Measurements from ENCODE around the gene SMG9.

Gene SMG9

DNA sequence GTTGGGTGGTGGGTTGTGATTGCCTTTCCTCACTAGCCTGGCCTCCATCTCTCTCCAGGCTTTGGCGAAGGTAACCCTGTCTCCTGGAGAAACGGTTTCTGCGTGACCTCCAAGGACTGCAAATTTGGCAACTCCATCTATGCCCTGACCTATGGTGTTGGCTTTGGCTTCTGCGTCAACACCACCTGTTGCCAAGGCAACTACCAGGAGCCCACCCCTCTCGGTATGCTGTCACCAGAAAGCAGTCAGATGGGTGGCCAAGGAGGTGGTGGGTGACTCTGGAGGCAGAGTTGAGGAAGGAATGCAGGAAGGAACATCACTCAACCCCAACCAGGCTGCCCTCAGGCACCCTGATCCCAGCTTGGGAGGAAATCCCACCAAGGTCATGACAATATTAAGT is 57.5 kb downstream of the SMG9 start:
- 74 to 83% methylated on average over 5 of the region's 5 CpGs for WGBS, 2 experiments
- no peaks in the 10 kb centered on the region for H3K9me3 ChIP-seq (ENCODE audit: control insufficient read depth, low read length)
- no peaks in the 10 kb centered on the region for H3K36me3 ChIP-seq (ENCODE audit: control insufficient read depth, insufficient read depth, low read length)
- H3K27ac ChIP-seq (ENCODE audit: insufficient read depth, low read depth, low read length, poor library complexity, severe bottlenecking): no peak overlapping the region
- H3K27me3 ChIP-seq (ENCODE audit: control insufficient read depth, insufficient read depth, low read length, poor library complexity, severe bottlenecking): peaks cover 14% of the 10 kb centered on the region
- H3K4me3 ChIP-seq (ENCODE audit: insufficient read depth, low read depth, low read length): no peak overlapping the region
- no peaks in the 10 kb centered on the region for H3K4me1 ChIP-seq (ENCODE audit: control insufficient read depth, insufficient read depth, low read length)

DNA sequence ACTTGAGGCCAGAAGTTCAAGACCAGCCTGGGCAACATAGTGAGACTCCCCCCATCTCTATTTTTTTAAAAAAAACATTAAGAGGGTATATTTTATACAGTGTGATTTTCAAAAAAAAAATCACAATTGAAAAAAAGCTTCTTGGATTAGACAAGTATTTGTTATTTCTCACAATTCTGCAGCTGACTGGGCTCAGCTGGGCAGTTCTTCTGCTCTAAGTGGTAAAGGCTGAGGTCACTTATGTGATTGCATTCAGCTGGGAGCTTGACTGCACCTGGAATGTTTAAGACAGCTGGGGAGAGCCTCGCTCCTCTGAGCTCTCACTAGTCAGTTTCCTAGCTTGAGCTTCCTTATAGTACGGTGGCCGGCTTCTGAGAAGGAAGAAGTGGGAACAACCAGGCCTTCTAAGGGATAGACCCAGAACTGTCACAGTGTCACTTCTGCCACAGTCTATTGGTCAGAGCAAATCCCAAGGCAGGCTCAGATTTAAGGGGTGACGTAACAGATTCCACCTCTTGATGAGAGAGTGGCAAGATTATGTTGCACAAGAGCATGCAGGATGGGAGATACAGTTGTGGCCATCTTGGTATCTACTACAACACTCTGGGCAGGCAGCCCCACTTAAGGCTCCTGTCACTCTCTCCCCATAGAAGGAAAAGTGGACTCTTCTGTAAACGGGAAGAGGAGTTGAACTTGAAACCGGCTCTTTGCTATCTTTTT is 58.6 kb downstream of the SMG9 start:
- H3K9me3 ChIP-seq (ENCODE audit: control insufficient read depth, low read length): no peaks in the 10 kb centered on the region
- no peaks in the 10 kb centered on the region for H3K4me1 ChIP-seq (ENCODE audit: control insufficient read depth, insufficient read depth, low read length)
- no peak overlapping the region for H3K27ac ChIP-seq (ENCODE audit: insufficient read depth, low read depth, low read length, poor library complexity, severe bottlenecking)
- H3K4me3 ChIP-seq (ENCODE audit: insufficient read depth, low read depth, low read length): no peak overlapping the region
- H3K36me3 ChIP-seq (ENCODE audit: control insufficient read depth, insufficient read depth, low read length): no peaks in the 10 kb centered on the region
- peaks cover 14% of the 10 kb centered on the region for H3K27me3 ChIP-seq (ENCODE audit: control insufficient read depth, insufficient read depth, low read length, poor library complexity, severe bottlenecking)
- 90% methylated on average over 6 of the region's 6 CpGs for WGBS, 2 experiments

- H3K27me3 ChIP-seq (ENCODE audit: control insufficient read depth, insufficient read depth, low read length, poor library complexity, severe bottlenecking): peaks cover 14% of the 10 kb centered on the region
- WGBS, 2 experiments: 89 to 95% methylated on average over 5 of the region's 5 CpGs
- H3K4me1 ChIP-seq (ENCODE audit: control insufficient read depth, insufficient read depth, low read length): no peaks in the 10 kb centered on the region
- no peaks in the 10 kb centered on the region for H3K9me3 ChIP-seq (ENCODE audit: control insufficient read depth, low read length)
- no peaks in the 10 kb centered on the region for H3K36me3 ChIP-seq (ENCODE audit: control insufficient read depth, insufficient read depth, low read length)
- no peak overlapping the region for H3K27ac ChIP-seq (ENCODE audit: insufficient read depth, low read depth, low read length, poor library complexity, severe bottlenecking)
- H3K4me3 ChIP-seq (ENCODE audit: insufficient read depth, low read depth, low read length): no peak overlapping the region
These were observed 60.2 kb downstream of the SMG9 start for GRCh38 chr19:43694553-43694952.

DNA sequence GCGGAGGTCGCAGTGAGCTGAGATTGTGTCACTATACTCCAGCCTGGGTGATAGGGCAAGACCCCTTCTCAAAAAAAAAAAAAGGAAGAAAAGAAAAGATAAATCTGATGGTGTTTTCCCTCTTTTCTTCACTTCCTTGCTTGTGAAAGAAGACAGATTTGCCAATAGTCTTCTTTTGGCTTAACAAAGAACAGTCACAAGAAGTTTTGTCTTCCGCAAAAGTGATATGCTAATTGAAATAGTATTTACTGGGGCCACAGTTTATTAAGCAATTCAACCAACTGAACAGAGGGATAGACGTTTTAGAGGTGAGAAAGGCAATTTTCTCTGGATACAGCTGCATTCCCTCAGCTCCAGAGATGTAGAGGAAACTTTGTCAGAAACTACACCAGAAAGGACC is 61.9 kb downstream of the SMG9 start:
- H3K27me3 ChIP-seq (ENCODE audit: control insufficient read depth, insufficient read depth, low read length, poor library complexity, severe bottlenecking): peaks cover 3% of the 10 kb centered on the region
- H3K36me3 ChIP-seq (ENCODE audit: control insufficient read depth, insufficient read depth, low read length): no peaks in the 10 kb centered on the region
- H3K4me1 ChIP-seq (ENCODE audit: control insufficient read depth, insufficient read depth, low read length): peaks cover 6% of the 10 kb centered on the region
- no peaks in the 10 kb centered on the region for H3K9me3 ChIP-seq (ENCODE audit: control insufficient read depth, low read length)
- no peak overlapping the region for H3K4me3 ChIP-seq (ENCODE audit: insufficient read depth, low read depth, low read length)
- H3K27ac ChIP-seq (ENCODE audit: insufficient read depth, low read depth, low read length, poor library complexity, severe bottlenecking): no peak overlapping the region
- WGBS, 2 experiments: 80 to 93% methylated on average over 4 of the region's 4 CpGs

DNA sequence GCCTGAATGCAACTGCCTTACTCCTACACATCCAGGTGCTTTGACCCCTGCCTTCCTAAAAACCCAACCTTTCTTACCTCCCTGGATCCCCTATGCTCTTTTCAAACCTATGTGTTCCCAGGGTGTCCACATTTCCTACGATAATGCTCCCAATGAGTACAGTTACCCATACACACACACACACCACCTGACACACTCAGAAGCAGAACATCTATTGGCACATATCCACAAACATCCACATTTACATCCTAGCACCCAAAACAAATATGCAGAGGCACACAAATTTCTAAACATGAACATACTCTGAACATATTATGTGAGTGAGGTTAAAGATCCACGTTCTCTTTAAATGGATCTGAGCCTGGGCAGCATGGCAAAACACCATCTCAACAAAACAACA is 62.4 kb downstream of the SMG9 start:
- peaks cover 11% of the 10 kb centered on the region for H3K4me1 ChIP-seq (ENCODE audit: control insufficient read depth, insufficient read depth, low read length)
- WGBS, 2 experiments: 90 to 95% methylated on average over 1 to 2 of the region's 2 CpGs
- no peak overlapping the region for H3K27ac ChIP-seq (ENCODE audit: insufficient read depth, low read depth, low read length, poor library complexity, severe bottlenecking)
- H3K9me3 ChIP-seq (ENCODE audit: control insufficient read depth, low read length): no peaks in the 10 kb centered on the region
- H3K27me3 ChIP-seq (ENCODE audit: control insufficient read depth, insufficient read depth, low read length, poor library complexity, severe bottlenecking): no peaks in the 10 kb centered on the region
- H3K4me3 ChIP-seq (ENCODE audit: insufficient read depth, low read depth, low read length): no peak overlapping the region
- no peaks in the 10 kb centered on the region for H3K36me3 ChIP-seq (ENCODE audit: control insufficient read depth, insufficient read depth, low read length)

DNA sequence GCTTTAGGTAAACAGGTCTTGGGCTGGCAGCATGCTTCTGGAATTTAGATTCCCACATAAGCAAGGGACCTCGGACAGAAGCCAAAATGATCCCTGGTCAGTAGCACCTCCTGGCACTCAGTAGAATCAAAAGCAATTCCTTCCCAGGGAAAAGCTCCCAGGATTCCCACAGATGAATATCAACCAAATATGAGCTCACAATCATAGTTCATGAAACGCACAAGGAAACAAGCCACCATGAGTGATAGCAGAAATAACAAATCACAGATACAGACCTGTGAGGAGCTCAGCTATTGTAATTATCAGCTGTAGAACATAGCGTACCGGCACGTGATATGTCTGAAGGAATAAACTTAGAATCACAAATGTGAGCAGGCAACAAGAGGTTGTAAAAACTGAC is 63.0 kb downstream of the SMG9 start:
- Histone ChIP-seq H3K4me3 (ENCODE audit: insufficient read depth, low read depth, low read length) (no peak overlapping the region), H3K27ac (ENCODE audit: insufficient read depth, low read depth, low read length, poor library complexity, severe bottlenecking) (no peak overlapping the region), H3K9me3 (ENCODE audit: control insufficient read depth, low read length) (no peaks in the 10 kb centered on the region), H3K36me3 (ENCODE audit: control insufficient read depth, insufficient read depth, low read length) (no peaks in the 10 kb centered on the region), H3K27me3 (ENCODE audit: control insufficient read depth, insufficient read depth, low read length, poor library complexity, severe bottlenecking) (no peaks in the 10 kb centered on the region), H3K4me1 (ENCODE audit: control insufficient read depth, insufficient read depth, low read length) (peaks cover 11% of the 10 kb centered on the region)
- 91 to 97% methylated on average over 5 of the region's 5 CpGs for WGBS, 2 experiments

DNA sequence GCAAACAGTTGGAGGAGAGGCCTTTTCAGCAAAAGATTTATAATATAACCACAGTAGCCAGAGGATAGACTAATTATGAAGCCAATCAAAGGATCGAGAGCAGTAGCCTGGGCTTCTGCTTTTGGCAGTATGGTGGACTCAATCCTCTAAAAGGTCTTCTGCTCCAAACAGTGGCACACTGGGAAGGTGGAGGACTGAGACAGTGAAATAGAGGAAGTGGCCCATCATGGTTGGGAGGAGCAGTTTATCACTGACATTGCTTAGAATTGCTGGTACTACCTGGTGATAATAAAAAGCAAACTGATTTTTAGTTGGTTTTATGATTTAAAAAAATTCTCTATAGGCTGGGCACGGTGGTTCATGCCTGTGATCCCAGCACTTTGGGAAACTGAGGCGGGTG is 63.9 kb downstream of the SMG9 start:
- Histone ChIP-seq H3K36me3 (ENCODE audit: control insufficient read depth, insufficient read depth, low read length) (no peaks in the 10 kb centered on the region), H3K9me3 (ENCODE audit: control insufficient read depth, low read length) (no peaks in the 10 kb centered on the region), H3K4me3 (ENCODE audit: insufficient read depth, low read depth, low read length) (no peak overlapping the region), H3K4me1 (ENCODE audit: control insufficient read depth, insufficient read depth, low read length) (peaks cover 11% of the 10 kb centered on the region), H3K27me3 (ENCODE audit: control insufficient read depth, insufficient read depth, low read length, poor library complexity, severe bottlenecking) (no peaks in the 10 kb centered on the region), H3K27ac (ENCODE audit: insufficient read depth, low read depth, low read length, poor library complexity, severe bottlenecking) (no peak overlapping the region)
- WGBS, 2 experiments: 92 to 93% methylated on average over 3 of the region's 3 CpGs

DNA sequence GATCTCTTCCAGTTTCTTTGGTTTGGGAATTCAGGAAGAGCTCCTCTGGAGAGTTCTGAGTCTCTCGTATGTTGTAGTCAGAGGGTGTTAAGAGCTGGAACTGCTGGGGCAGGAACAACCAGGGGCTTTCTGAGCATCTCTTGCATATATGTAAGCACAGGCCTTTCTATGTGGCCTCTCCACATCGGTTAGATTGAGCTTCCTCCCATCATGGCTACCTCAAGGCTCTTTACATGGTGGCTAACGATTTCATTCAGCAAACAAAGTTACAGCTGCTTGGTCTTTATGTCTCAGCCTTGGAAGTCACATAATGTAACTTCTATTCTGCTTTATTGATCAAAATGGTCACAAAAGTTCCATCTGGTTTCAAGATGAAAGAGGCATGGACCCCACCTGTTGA is 64.3 kb downstream of the SMG9 start:
- Histone ChIP-seq H3K4me1 (ENCODE audit: control insufficient read depth, insufficient read depth, low read length) (peaks cover 11% of the 10 kb centered on the region), H3K27me3 (ENCODE audit: control insufficient read depth, insufficient read depth, low read length, poor library complexity, severe bottlenecking) (no peaks in the 10 kb centered on the region), H3K4me3 (ENCODE audit: insufficient read depth, low read depth, low read length) (no peak overlapping the region), H3K36me3 (ENCODE audit: control insufficient read depth, insufficient read depth, low read length) (no peaks in the 10 kb centered on the region), H3K9me3 (ENCODE audit: control insufficient read depth, low read length) (no peaks in the 10 kb centered on the region), H3K27ac (ENCODE audit: insufficient read depth, low read depth, low read length, poor library complexity, severe bottlenecking) (no peak overlapping the region)
- WGBS, 2 experiments: 80 to 82% methylated on average over 3 of the region's 3 CpGs

GRCh38 chr19:43688059-43688701 is 66.6 kb downstream of the SMG9 start:
- 86 to 88% methylated on average over 10 of the region's 10 CpGs for WGBS, 2 experiments
- no peaks in the 10 kb centered on the region for H3K36me3 ChIP-seq (ENCODE audit: control insufficient read depth, insufficient read depth, low read length)

GRCh38 chr19:43687660-43687997 is 67.1 kb downstream of the SMG9 start:
- Histone ChIP-seq H3K36me3 (ENCODE audit: control insufficient read depth, insufficient read depth, low read length) (no peaks in the 10 kb centered on the region), H3K4me1 (ENCODE audit: control insufficient read depth, insufficient read depth, low read length) (peaks cover 11% of the 10 kb centered on the region), H3K9me3 (ENCODE audit: control insufficient read depth, low read length) (no peaks in the 10 kb centered on the region), H3K27me3 (ENCODE audit: control insufficient read depth, insufficient read depth, low read length, poor library complexity, severe bottlenecking) (no peaks in the 10 kb centered on the region), H3K4me3 (ENCODE audit: insufficient read depth, low read depth, low read length) (no peak overlapping the region), H3K27ac (ENCODE audit: insufficient read depth, low read depth, low read length, poor library complexity, severe bottlenecking) (peak overlapping the region; percentile 77)
- WGBS, 2 experiments: 84 to 92% methylated on average over 1 of the region's 1 CpG

More at GRCh38 chr19:43688059-43688701, 66.6 kb downstream of the SMG9 start:
- Histone ChIP-seq H3K4me1 (ENCODE audit: control insufficient read depth, insufficient read depth, low read length) (peaks cover 11% of the 10 kb centered on the region), H3K27me3 (ENCODE audit: control insufficient read depth, insufficient read depth, low read length, poor library complexity, severe bottlenecking) (no peaks in the 10 kb centered on the region), H3K4me3 (ENCODE audit: insufficient read depth, low read depth, low read length) (no peak overlapping the region), H3K27ac (ENCODE audit: insufficient read depth, low read depth, low read length, poor library complexity, severe bottlenecking) (no peak overlapping the region), H3K9me3 (ENCODE audit: control insufficient read depth, low read length) (no peaks in the 10 kb centered on the region)
